Lower leg skin (tissue), 4 donors: ENCODE results near the gene ZFHX3. TPM values are rescaled to one million over a fixed set of nuclear protein-coding genes. Genes with fewer than 3 reads are reported as not detected.
A peak's percentile ranks its signal among the peaks of the same experiment; 100 is the strongest.

Experiments
- DNase-seq, 2 donors: peaks; one replicate each; pipeline ENCODE4 v3.0.0-alpha.2; 2019; ENCODE audit warnings: low spot score in 2 of 2
- H3K4me3 ChIP-seq: fragments of 200-600 bp; sonication (generic); 2 replicates; pipeline ENCODE4 v1.5.1; 2017; ENCODE audit warnings: mild to moderate bottlenecking, low read depth; ENCODE audit not compliant: poor library complexity, severe bottlenecking
- CTCF ChIP-seq, 3 donors: fragments of 450-650 bp; IDR thresholded peaks; one replicate each; pipeline ENCODE4 v1.5.1; 2016; ENCODE audit warnings: antibody characterized with exemption in 3 of 3, mild to moderate bottlenecking in 3 of 3, moderate library complexity in 2 of 3
- POLR2A ChIP-seq, 2 donors: fragments of 450-650 bp; IDR thresholded peaks; one replicate each; pipeline ENCODE4 v1.6.1; 2016 to 2017; ENCODE audit warnings: antibody characterized with exemption in 2 of 2, mild to moderate bottlenecking in 1 of 2, moderate library complexity in 1 of 2
- WGBS, 2 donors: methylation state at CpG; one replicate each; pipeline ENCODE4 v1.1.5; 2018; 5-methylcytosine and 5-hydroxymethylcytosine counted together
- intact Hi-C: fragments of 100-400 bp; cut with DNase I; formaldehyde crosslinking; loops from one replicate; pipeline ENCODE4 v1.15.0; 2023; ENCODE audit warnings: low total_unique reads
- total RNA-seq, 4 donors: library from RNA; depleted of rRNA; stranded (reverse); fragments of >200 nt; gene quantifications; one replicate each; pipeline ENCODE4 v1.1.0, GENCODE V29; 2016

Gene ZFHX3
- total RNA-seq, 4 donors from 2014 or later = 3.4 to 14.9 (median 10.0) TPM

GRCh38 chr16:73063854-73064211 is 15.9 kb upstream of the ZFHX3 start:
- DNase-seq = no peak
- H3K4me3 ChIP-seq = no peak overlapping the region
- 34 to 36% methylated on average over 14 of the region's 14 CpGs for WGBS, 2 donors
- TF ChIP-seq POLR2A (IDR thresholded peaks at IDR 0.05) = no peak
- intact Hi-C loops = no loop called here

- H3K4me3 ChIP-seq = no peak overlapping the region
- DNase-seq = peak in 1 of 2 donors; percentile 85
- WGBS, 2 donors = 36 to 46% methylated on average over 46 to 50 of the region's 55 CpGs
- intact Hi-C loops = no loop called here
- TF ChIP-seq POLR2A (IDR thresholded peaks at IDR 0.05) (no peak), CTCF (IDR thresholded peaks at IDR 0.05) (no peak)
Measured at GRCh38 chr16:73062743-73063733, 15.1 kb upstream of the ZFHX3 start.

- intact Hi-C loops = no loop called here
- 90 to 95% methylated on average over 3 of the region's 3 CpGs for WGBS, 2 donors
- H3K4me3 ChIP-seq = no peak overlapping the region
- peak in 1 of 2 donors; percentile 32 for DNase-seq
- TF ChIP-seq POLR2A (IDR thresholded peaks at IDR 0.05) (no peak), CTCF (IDR thresholded peaks at IDR 0.05) (no peak)
Measured at GRCh38 chr16:73062001-73062616, 14.2 kb upstream of the ZFHX3 start.

- WGBS, 2 donors = 84 to 89% methylated on average over 4 of the region's 4 CpGs
- intact Hi-C loops = no loop called here
- TF ChIP-seq CTCF (IDR thresholded peaks at IDR 0.05) (no peak), POLR2A (IDR thresholded peaks at IDR 0.05) (no peak)
- H3K4me3 ChIP-seq = no peak overlapping the region
- peak in 1 of 2 donors; percentile 29 for DNase-seq
Measured at GRCh38 chr16:73060892-73061490, 13.1 kb upstream of the ZFHX3 start.

GRCh38 chr16:73059779-73060615 is 12.1 kb upstream of the ZFHX3 start:
- H3K4me3 ChIP-seq = no peak overlapping the region
- no peak for TF ChIP-seq POLR2A (IDR thresholded peaks at IDR 0.05)
- TF ChIP-seq CTCF (IDR thresholded peaks at IDR 0.05) = no peak
- DNase-seq = no peak
- 71 to 74% methylated on average over 10 of the region's 10 CpGs for WGBS, 2 donors
- intact Hi-C loops = no loop called here
